Heart left ventricle (tissue), 13 donors: ENCODE data around the gene FAM3B.

Source experiments
- CTCF ChIP-seq, 12 donors: fragments of 200-600 bp; sonication (generic) in 4 of 12; IDR thresholded peaks; one replicate each; pipeline versions ENCODE4 v1.5.0 to v1.8.0; 2018 to 2022; ENCODE audit warnings: antibody characterized with exemption in 12 of 12, mild to moderate bottlenecking in 5 of 12
- POLR2A ChIP-seq, 2 donors: fragments of 450-650 bp; IDR thresholded peaks; one replicate each; pipeline ENCODE4 v1.6.1; 2017; ENCODE audit warnings: antibody characterized with exemption in 2 of 2, mild to moderate bottlenecking in 2 of 2, moderate library complexity in 2 of 2
- donor health status: ischemic (EF 13 %, LVEDD 7.1; RV severe dilation, severe dysfunction).
- donor health status: DM: no; HTN: yes; CAD: no.
- donor health status: DM: no; HTN: no; CAD: no.
- donor health status: ischemic (EF 25% LVEDD 6.9; RV normal size, moderate dysfunction).
- donor health status: ischemic (EF 25% LVEDD 5.7; RV mildly dilated, moderate dysfunction).
- donor health status: ischemic (EF 35%, LVEDD 5.7; RV mildly dilated, moderate dysfunction).
- donor health status: nonischemic (EF 11% LVEDD 7.7; RV severe dilation, severe dysfunction).
- donor health status: DM: yes; HTN: yes; CAD: no.
- donor health status: PGD.
- donor health status: ischemic (EF 29% LVEDD 5.4; RV normal size, mild dysfunction).
- donor health status: nonischemic (EF 23%, LVEDD 6.1; RV moderate dilation, normal function).

- TF ChIP-seq CTCF (IDR thresholded peaks at IDR 0.05) (no peak), POLR2A (IDR thresholded peaks at IDR 0.05) (no peak)
Observed at GRCh38 chr21:41403966-41404365, 87.4 kb downstream of the FAM3B start.
